B cell (primary cell): ENCODE measurements around the gene CSTA. TPM values are rescaled to one million over a fixed set of nuclear protein-coding genes. Genes with fewer than 3 reads are reported as not detected.

Experiments used
- ATAC-seq: fragments of 200-7000 bp; cut with Tn5 transposase; one replicate; pipeline ENCODE4 v1.10.0; 2021; ENCODE audit warnings: low read depth, mild to moderate bottlenecking, moderate number of reproducible peaks, moderate library complexity
- CTCF ChIA-PET: fragments of 350-600 bp; sonication (Branson Sonifier 250); formaldehyde crosslinking; loops from one replicate; lab custom pipeline; 2021; ENCODE audit warnings: antibody characterized with exemption, inconsistent platforms; lab: Charles Lee
- POLR2A ChIA-PET: fragments of 350-600 bp; sonication (Branson Sonifier 250); formaldehyde crosslinking; loops from one replicate; lab custom pipeline; 2021; ENCODE audit warnings: antibody characterized with exemption; lab: Charles Lee
- DNase-seq: peaks from one replicate; pipeline ENCODE4 v3.0.0; 2013
- H2AFZ ChIP-seq: 2 replicates; pipeline ENCODE4 v1.6.1; 2012; ENCODE audit warnings: mild to moderate bottlenecking, low read depth, low read length; ENCODE audit not compliant: insufficient read depth, poor library complexity, severe bottlenecking
- H3K27ac ChIP-seq, 2 donors: 1 replicate in 1 of 2; 2 replicates in 1 of 2; pipeline ENCODE4 v1.5.1; 2012 to 2013; ENCODE audit warnings: low read length in 2 of 2, mild to moderate bottlenecking in 2 of 2, moderate library complexity in 1 of 2
- H3K27me3 ChIP-seq, 4 experiments: fragments of 200-600 bp in 1 of 4; sonication (generic) in 1 of 4; replicated peaks in 1 of 4; 1 replicate in 2 of 4; 2 replicates in 2 of 4; pipeline versions ENCODE4 v1.6.1 to v1.7.0; 2013 to 2016; ENCODE audit warnings: low read length in 3 of 4, mild to moderate bottlenecking in 2 of 4, mixed read lengths in 1 of 4, moderate library complexity in 1 of 4; ENCODE audit not compliant: insufficient read depth in 4 of 4, control insufficient read depth in 3 of 4; ENCODE audit errors: control extremely low read depth in 1 of 4
- H3K36me3 ChIP-seq, 2 experiments: replicated peaks in 1 of 2; 1 replicate in 1 of 2; 2 replicates in 1 of 2; pipeline versions ENCODE4 v1.6.1 to v1.7.1; 2013; ENCODE audit warnings: low read length in 1 of 2; ENCODE audit not compliant: insufficient read depth in 2 of 2, control insufficient read depth in 1 of 2; ENCODE audit errors: control extremely low read depth in 1 of 2, extremely low read depth in 1 of 2
- H3K4me1 ChIP-seq, 2 donors: fragments of 200-600 bp in 1 of 2; sonication (generic) in 1 of 2; 1 replicate in 1 of 2; 2 replicates in 1 of 2; pipeline versions ENCODE4 v1.5.1 to v1.6.1; 2013 to 2017; ENCODE audit warnings: low read length in 2 of 2; ENCODE audit not compliant: control insufficient read depth in 2 of 2, insufficient read depth in 2 of 2
- H3K4me2 ChIP-seq: replicated peaks from 2 replicates; pipeline ENCODE3; 2012; ENCODE audit warnings: mild to moderate bottlenecking, low read depth, low read length; ENCODE audit not compliant: poor library complexity, severe bottlenecking
- H3K4me3 ChIP-seq, 5 experiments: fragments of 200-600 bp in 1 of 5; sonication (generic) in 1 of 5; 1 replicate in 3 of 5; 2 replicates in 2 of 5; pipeline versions ENCODE4 v1.5.1 to v1.7.0; 2011 to 2016; ENCODE audit warnings: low read length in 4 of 5, mild to moderate bottlenecking in 4 of 5, low read depth in 2 of 5, control low read depth in 1 of 5, moderate library complexity in 1 of 5; ENCODE audit not compliant: insufficient read depth in 1 of 5; ENCODE audit errors: control extremely low read depth in 1 of 5, extremely low read depth in 1 of 5
- H3K79me2 ChIP-seq: fragments of 200-600 bp; sonication (generic); one replicate; pipeline ENCODE4 v1.6.0; 2016; ENCODE audit warnings: low read length; ENCODE audit not compliant: control insufficient read depth, insufficient read depth
- H3K9ac ChIP-seq: fragments of 200-600 bp; sonication (generic); 2 replicates; pipeline ENCODE4 v1.6.1; 2017; ENCODE audit warnings: mild to moderate bottlenecking, low read length, moderate library complexity
- H3K9me3 ChIP-seq, 3 donors: one replicate each; pipeline versions ENCODE4 v1.6.1 to v1.7.1; 2013; ENCODE audit warnings: low read length in 2 of 3; ENCODE audit not compliant: control insufficient read depth in 2 of 3, insufficient read depth in 1 of 3; ENCODE audit errors: control extremely low read depth in 1 of 3
- H4K20me1 ChIP-seq: 2 replicates; pipeline ENCODE4 v1.6.0; 2012; ENCODE audit warnings: mild to moderate bottlenecking, low read length; ENCODE audit not compliant: insufficient read depth, control insufficient read depth, poor library complexity, severe bottlenecking
- H3K27ac Mint-ChIP-seq: one replicate; pipeline ENCODE4 v1.8.0; 2021; ENCODE audit warnings: mixed read lengths
- H3K27me3 Mint-ChIP-seq: one replicate; pipeline ENCODE4 v1.8.0; 2021; ENCODE audit warnings: mixed read lengths
- H3K4me1 Mint-ChIP-seq: one replicate; pipeline ENCODE4 v1.8.0; 2021; ENCODE audit warnings: mixed read lengths
- H3K4me3 Mint-ChIP-seq: one replicate; pipeline ENCODE4 v1.8.0; 2021; ENCODE audit warnings: mixed read lengths
- H3K9me3 Mint-ChIP-seq: one replicate; pipeline ENCODE4 v1.8.0; 2022; ENCODE audit warnings: mixed read lengths; ENCODE audit not compliant: insufficient read depth
- EZH2 ChIP-seq: IDR thresholded peaks from 2 replicates; pipeline ENCODE4 v1.6.1; 2012; ENCODE audit warnings: borderline replicate concordance, low read depth, mild to moderate bottlenecking, moderate library complexity, low read length; ENCODE audit not compliant: insufficient read depth, poor library complexity, severe bottlenecking
- WGBS: methylation state at CpG from one replicate; pipeline ENCODE4 v1.1.5; 2013; ENCODE audit warnings: missing lambda C conversion rate; ENCODE audit not compliant: insufficient coverage; 5-methylcytosine and 5-hydroxymethylcytosine counted together
- intact Hi-C: fragments of 100-400 bp; cut with micrococcal nuclease; formaldehyde crosslinking; loops from one replicate; pipeline ENCODE4 v1.10.0; 2022
- polyA plus RNA-seq: library from polyadenylated mRNA; depleted of rRNA; stranded (reverse); fragments of >200 nt; gene quantifications from 2 replicates; pipeline ENCODE4 v1.2.3, GENCODE V29; 2012
- total RNA-seq, 2 donors: library from RNA; stranded (reverse); fragments of 120-200 nt in 1 of 2; gene quantifications; 1 replicate in 1 of 2; 2 replicates in 1 of 2; pipeline versions ENCODE4 v1.2.3 to v1.2.4, GENCODE V29; 2013 to 2022
- TF ChIP-seq, protein P1 (sequence below): fragments of 200-600 bp; IDR thresholded peaks from one replicate; pipeline ENCODE4 v1.8.0; 2022; ENCODE audit warnings: antibody characterized with exemption, mild to moderate bottlenecking

CSTA gene
- total and polyA plus RNA-seq, 2 donors (not counting 1 experiment from before 2014, with no cell fraction given) = 1.3 TPM; not detected in 1

DNA sequence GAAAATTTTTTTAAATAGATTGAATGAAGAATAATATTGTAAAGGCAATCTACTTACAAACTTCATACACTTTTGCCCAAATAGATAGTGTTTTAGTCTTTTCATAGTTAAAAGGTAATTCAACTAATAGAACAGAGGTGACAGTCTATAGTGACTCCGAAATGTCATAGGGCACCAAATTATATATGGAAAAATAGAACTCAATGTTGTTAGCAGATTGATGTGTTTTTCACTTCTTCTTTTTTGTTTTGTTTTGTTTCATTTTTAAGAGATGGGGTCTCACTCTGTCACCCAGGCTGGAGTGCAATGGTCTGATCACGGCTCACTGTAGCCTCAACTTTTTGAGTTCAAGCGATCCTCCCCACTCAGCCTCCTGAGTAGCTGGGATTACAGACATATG, 721 bp downstream of the CSTA start:
- Histone ChIP-seq H3K4me2 (no peak overlapping the region), H2AFZ (no peak overlapping the region), H3K27ac (no peak overlapping the region), H4K20me1 (no peaks in the 10 kb centered on the region), H3K4me3 (peak overlapping the region in 1 of 5 experiments; percentile 46), H3K4me1 (no peaks in the 10 kb centered on the region), H3K27me3 (no peaks in the 10 kb centered on the region), H3K9ac (no peak overlapping the region), H3K79me2 (no peaks in the 10 kb centered on the region), H3K9me3 (peaks cover 0 to 2% (median 0%) of the 10 kb centered on the region in 3 donors), H3K36me3 (no peaks in the 10 kb centered on the region)
- 90% methylated on average over 2 of the region's 3 CpGs for WGBS
- ChIA-PET POLR2A (no interaction called here), CTCF (no interaction called here)
- TF ChIP-seq, protein P1, sequence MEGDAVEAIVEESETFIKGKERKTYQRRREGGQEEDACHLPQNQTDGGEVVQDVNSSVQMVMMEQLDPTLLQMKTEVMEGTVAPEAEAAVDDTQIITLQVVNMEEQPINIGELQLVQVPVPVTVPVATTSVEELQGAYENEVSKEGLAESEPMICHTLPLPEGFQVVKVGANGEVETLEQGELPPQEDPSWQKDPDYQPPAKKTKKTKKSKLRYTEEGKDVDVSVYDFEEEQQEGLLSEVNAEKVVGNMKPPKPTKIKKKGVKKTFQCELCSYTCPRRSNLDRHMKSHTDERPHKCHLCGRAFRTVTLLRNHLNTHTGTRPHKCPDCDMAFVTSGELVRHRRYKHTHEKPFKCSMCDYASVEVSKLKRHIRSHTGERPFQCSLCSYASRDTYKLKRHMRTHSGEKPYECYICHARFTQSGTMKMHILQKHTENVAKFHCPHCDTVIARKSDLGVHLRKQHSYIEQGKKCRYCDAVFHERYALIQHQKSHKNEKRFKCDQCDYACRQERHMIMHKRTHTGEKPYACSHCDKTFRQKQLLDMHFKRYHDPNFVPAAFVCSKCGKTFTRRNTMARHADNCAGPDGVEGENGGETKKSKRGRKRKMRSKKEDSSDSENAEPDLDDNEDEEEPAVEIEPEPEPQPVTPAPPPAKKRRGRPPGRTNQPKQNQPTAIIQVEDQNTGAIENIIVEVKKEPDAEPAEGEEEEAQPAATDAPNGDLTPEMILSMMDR = no peak
- TF ChIP-seq EZH2 = no peak
- ATAC-seq (no peak), DNase-seq (no peak)
- intact Hi-C loops = no loop called here
- Mint-ChIP-seq H3K4me1 (no peaks in the 10 kb centered on the region), H3K27ac (no peak overlapping the region), H3K4me3 (no peak overlapping the region), H3K27me3 (no peaks in the 10 kb centered on the region), H3K9me3 (no peaks in the 10 kb centered on the region)

DNA sequence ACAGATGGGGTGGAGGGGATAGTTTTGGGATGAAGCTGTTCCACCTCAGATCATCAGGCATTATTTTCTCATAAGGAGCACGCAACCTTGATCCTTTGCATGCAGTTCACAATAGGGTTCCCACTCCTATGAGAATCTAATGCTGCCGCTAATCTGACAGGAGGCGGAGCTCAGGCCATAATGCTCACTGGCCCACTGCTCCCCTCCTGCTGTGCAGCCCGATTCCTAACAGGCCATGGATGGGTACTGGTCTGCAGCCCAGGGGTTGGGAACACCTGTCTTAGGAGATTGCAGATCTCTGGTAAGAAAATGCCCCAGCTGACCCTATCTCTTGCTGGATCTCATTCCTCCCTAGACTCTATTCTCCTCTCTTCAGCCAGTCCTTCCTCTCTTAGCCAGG, 6.8 kb downstream of the CSTA start:
- TF ChIP-seq, protein P1 = no peak
- TF ChIP-seq EZH2 = no peak
- H3K9me3 Mint-ChIP-seq = no peaks in the 10 kb centered on the region
- H3K79me2 ChIP-seq = no peaks in the 10 kb centered on the region

More for the DNA sequence above, 6.8 kb downstream of the CSTA start:
- no peak for DNase-seq
- intact Hi-C loops = no loop called here
- H3K27ac ChIP-seq = no peak overlapping the region
- Mint-ChIP-seq H3K27me3 (peaks cover 17% of the 10 kb centered on the region), H3K4me3 (no peak overlapping the region), H3K4me1 (no peaks in the 10 kb centered on the region), H3K27ac (no peak overlapping the region)
- H3K9ac ChIP-seq = no peak overlapping the region
- WGBS = 92% methylated on average over 4 of the region's 4 CpGs
- no peak overlapping the region for H3K4me2 ChIP-seq
- CTCF ChIA-PET = no interaction called here
- H2AFZ ChIP-seq = no peak overlapping the region
- no peaks in the 10 kb centered on the region for H3K9me3 ChIP-seq
- no peaks in the 10 kb centered on the region for H3K4me1 ChIP-seq
- H4K20me1 ChIP-seq = no peaks in the 10 kb centered on the region
- no peak for ATAC-seq
- H3K27me3 ChIP-seq = peaks cover 0 to 11% (median 0%) of the 10 kb centered on the region in 4 experiments
- no peak overlapping the region for H3K4me3 ChIP-seq
- H3K36me3 ChIP-seq = no peaks in the 10 kb centered on the region
- POLR2A ChIA-PET = no interaction called here
